Measurements from ENCODE around the gene TMEM234. TPM values are rescaled to one million over a fixed set of nuclear protein-coding genes. Genes with fewer than 3 reads are reported as not detected.

The TMEM234 gene
- total RNA-seq, 1 donor from 2014 or later = 22.5 TPM

- no peak overlapping the region for H3K4me3 Mint-ChIP-seq
- peaks cover 20% of the 10 kb centered on the region for H3K4me1 Mint-ChIP-seq
- no peak for TF ChIP-seq CTCF (conservative IDR thresholded peaks at IDR 0.05)
- no peak for DNase-seq (ENCODE audit: low read depth, low spot score)
- no peaks in the 10 kb centered on the region for H3K36me3 Mint-ChIP-seq (ENCODE audit: low read depth)
- H3K27me3 Mint-ChIP-seq (ENCODE audit: low read depth) = peaks cover 4% of the 10 kb centered on the region
- H3K9me3 Mint-ChIP-seq = no peaks in the 10 kb centered on the region
- peak overlapping the region; percentile 72 for H3K27ac Mint-ChIP-seq (ENCODE audit: unreplicated experiment)
Observed at GRCh38 chr1:32249831-32250525, 27.8 kb upstream of the TMEM234 start.

- Mint-ChIP-seq H3K4me1 (peaks cover 20% of the 10 kb centered on the region), H3K27me3 (ENCODE audit: low read depth) (peaks cover 4% of the 10 kb centered on the region), H3K4me3 (peak overlapping the region; percentile 25), H3K9me3 (no peaks in the 10 kb centered on the region), H3K27ac (ENCODE audit: unreplicated experiment) (no peak overlapping the region), H3K36me3 (ENCODE audit: low read depth) (no peaks in the 10 kb centered on the region)
- DNase-seq (ENCODE audit: low read depth, low spot score) = peak; percentile 83
- TF ChIP-seq CTCF (conservative IDR thresholded peaks at IDR 0.05) = peak; percentile 89
Observed at GRCh38 chr1:32247983-32248889, 26.1 kb upstream of the TMEM234 start.

GRCh38 chr1:32247452-32247851 lies 25.3 kb upstream of the TMEM234 start:
- DNase-seq (ENCODE audit: low read depth, low spot score) = no peak
- H3K4me1 Mint-ChIP-seq = peaks cover 24% of the 10 kb centered on the region
- H3K9me3 Mint-ChIP-seq = no peaks in the 10 kb centered on the region
- H3K36me3 Mint-ChIP-seq (ENCODE audit: low read depth) = no peaks in the 10 kb centered on the region
- no peak overlapping the region for H3K4me3 Mint-ChIP-seq
- H3K27ac Mint-ChIP-seq (ENCODE audit: unreplicated experiment) = no peak overlapping the region
- TF ChIP-seq CTCF (conservative IDR thresholded peaks at IDR 0.05) = no peak
- H3K27me3 Mint-ChIP-seq (ENCODE audit: low read depth) = peaks cover 4% of the 10 kb centered on the region

DNA sequence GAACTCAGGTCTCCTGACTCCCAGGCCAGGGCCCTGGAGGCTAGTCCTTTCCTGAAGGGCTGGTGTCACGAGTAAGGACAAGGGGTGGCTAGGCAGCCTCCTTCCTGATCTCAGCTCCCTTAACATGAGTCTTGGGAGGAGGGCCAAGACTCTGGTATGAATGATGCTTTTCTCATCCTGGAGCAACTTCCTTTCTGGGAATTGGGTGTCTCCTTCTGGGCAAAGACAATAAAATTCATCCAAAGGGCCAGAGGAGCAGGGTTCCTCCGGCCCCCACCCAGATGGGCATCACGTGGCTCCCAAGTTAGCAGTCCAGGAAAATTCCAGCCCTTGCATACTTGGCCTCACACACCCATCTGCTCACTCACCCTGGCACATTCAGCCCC lies 24.7 kb upstream of the TMEM234 start, which contains the start of gene FAM167B:
TSS of gene FAM167B (plus strand) at position 335 of the 386 bp plus-strand sequence. CDS start 200 bp downstream, outside the sequence.
- Mint-ChIP-seq H3K27ac (ENCODE audit: unreplicated experiment) (peak within 1 kb of the TSS; percentile 69), H3K4me3 (peak within 1 kb of the TSS; percentile 25), H3K36me3 (ENCODE audit: low read depth) (no peaks in the 10 kb centered on the region), H3K4me1 (peaks cover 29% of the 10 kb centered on the region), H3K9me3 (no peaks in the 10 kb centered on the region), H3K27me3 (ENCODE audit: low read depth) (peaks cover 4% of the 10 kb centered on the region)
- DNase-seq (ENCODE audit: low read depth, low spot score) = no peak
- no peak for TF ChIP-seq CTCF (conservative IDR thresholded peaks at IDR 0.05)

GRCh38 chr1:32242341-32242851 lies 20.2 kb upstream of the TMEM234 start:
- no peak for TF ChIP-seq CTCF (conservative IDR thresholded peaks at IDR 0.05)
- H3K9me3 Mint-ChIP-seq = no peaks in the 10 kb centered on the region
- no peaks in the 10 kb centered on the region for H3K27me3 Mint-ChIP-seq (ENCODE audit: low read depth)
- no peak overlapping the region for H3K27ac Mint-ChIP-seq (ENCODE audit: unreplicated experiment)
- peaks cover 32% of the 10 kb centered on the region for H3K4me1 Mint-ChIP-seq
- H3K4me3 Mint-ChIP-seq = peak overlapping the region; percentile 89
- no peak for DNase-seq (ENCODE audit: low read depth, low spot score)
- H3K36me3 Mint-ChIP-seq (ENCODE audit: low read depth) = no peaks in the 10 kb centered on the region
